Measurements from ENCODE around the gene ITGA2.

The ITGA2 gene

DNA sequence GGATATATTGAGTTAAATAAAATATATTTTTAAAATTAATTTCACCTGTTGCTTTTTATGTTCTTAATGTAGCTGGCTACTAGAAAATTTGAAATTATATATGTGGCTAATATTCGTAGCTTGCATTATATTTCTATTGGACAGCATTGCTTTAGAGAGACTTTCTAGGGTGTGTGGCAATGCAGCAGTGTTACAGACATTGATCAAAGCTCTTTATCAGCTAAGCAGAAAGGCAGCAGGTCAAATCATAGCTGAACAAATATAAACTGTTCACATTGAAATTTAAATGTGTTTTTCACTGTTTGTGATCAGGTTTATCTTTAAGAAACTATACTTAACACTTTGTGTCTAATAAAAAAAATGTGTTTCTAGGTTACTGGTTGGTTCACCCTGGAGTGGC is 52.6 kb downstream of the ITGA2 start:
- H3K4me3 ChIP-seq (replicated peaks; ENCODE audit: low read depth, low read length) = peak overlapping the region; percentile 44
- DNase-seq (ENCODE audit: low read depth) = no peak
- TF ChIP-seq, protein P1, sequence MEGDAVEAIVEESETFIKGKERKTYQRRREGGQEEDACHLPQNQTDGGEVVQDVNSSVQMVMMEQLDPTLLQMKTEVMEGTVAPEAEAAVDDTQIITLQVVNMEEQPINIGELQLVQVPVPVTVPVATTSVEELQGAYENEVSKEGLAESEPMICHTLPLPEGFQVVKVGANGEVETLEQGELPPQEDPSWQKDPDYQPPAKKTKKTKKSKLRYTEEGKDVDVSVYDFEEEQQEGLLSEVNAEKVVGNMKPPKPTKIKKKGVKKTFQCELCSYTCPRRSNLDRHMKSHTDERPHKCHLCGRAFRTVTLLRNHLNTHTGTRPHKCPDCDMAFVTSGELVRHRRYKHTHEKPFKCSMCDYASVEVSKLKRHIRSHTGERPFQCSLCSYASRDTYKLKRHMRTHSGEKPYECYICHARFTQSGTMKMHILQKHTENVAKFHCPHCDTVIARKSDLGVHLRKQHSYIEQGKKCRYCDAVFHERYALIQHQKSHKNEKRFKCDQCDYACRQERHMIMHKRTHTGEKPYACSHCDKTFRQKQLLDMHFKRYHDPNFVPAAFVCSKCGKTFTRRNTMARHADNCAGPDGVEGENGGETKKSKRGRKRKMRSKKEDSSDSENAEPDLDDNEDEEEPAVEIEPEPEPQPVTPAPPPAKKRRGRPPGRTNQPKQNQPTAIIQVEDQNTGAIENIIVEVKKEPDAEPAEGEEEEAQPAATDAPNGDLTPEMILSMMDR (IDR thresholded peaks at IDR 0.05; ENCODE audit: low read length, missing control alignments) = no peak

DNA sequence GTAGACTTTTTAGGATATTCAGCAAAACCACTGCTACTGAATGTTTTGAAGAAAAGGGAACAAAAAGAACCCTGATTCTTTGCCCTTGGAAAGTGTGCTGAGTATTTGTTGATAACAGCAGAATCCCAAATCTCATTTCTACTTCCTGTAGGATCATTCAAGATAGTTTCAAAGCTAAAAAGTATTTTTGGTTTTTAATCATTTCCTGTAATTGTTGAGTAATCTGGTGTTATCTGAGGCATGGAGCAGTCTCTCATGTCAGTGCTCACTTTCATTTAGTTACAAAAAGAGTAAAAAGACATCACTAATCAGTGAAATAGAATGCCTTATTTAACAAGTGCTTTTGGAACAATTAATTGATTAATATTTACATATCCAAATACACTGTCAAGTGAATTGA is 56.1 kb downstream of the ITGA2 start:
- TF ChIP-seq, protein P1 (IDR thresholded peaks at IDR 0.05; ENCODE audit: low read length, missing control alignments) = no peak
- no peak for DNase-seq (ENCODE audit: low read depth)
- no peak overlapping the region for H3K4me3 ChIP-seq (replicated peaks; ENCODE audit: low read depth, low read length)

GRCh38 chr5:53048248-53048647 is 59.1 kb downstream of the ITGA2 start:
- TF ChIP-seq, protein P1 (IDR thresholded peaks at IDR 0.05; ENCODE audit: low read length, missing control alignments) = no peak
- no peak for DNase-seq (ENCODE audit: low read depth)
- H3K4me3 ChIP-seq (replicated peaks; ENCODE audit: low read depth, low read length) = no peak overlapping the region

- no peak overlapping the region for H3K4me3 ChIP-seq (replicated peaks; ENCODE audit: low read depth, low read length)
- TF ChIP-seq, protein P1 (IDR thresholded peaks at IDR 0.05; ENCODE audit: low read length, missing control alignments) = no peak
- no peak for DNase-seq (ENCODE audit: low read depth)
Observed at GRCh38 chr5:53052499-53052898, 63.3 kb downstream of the ITGA2 start.

GRCh38 chr5:53053364-53053763 is 64.2 kb downstream of the ITGA2 start:
- no peak overlapping the region for H3K4me3 ChIP-seq (replicated peaks; ENCODE audit: low read depth, low read length)
- TF ChIP-seq, protein P1 (IDR thresholded peaks at IDR 0.05; ENCODE audit: low read length, missing control alignments) = no peak
- no peak for DNase-seq (ENCODE audit: low read depth)

- TF ChIP-seq, protein P1 (IDR thresholded peaks at IDR 0.05; ENCODE audit: low read length, missing control alignments) = no peak
- H3K4me3 ChIP-seq (replicated peaks; ENCODE audit: low read depth, low read length) = no peak overlapping the region
- no peak for DNase-seq (ENCODE audit: low read depth)
Observed at GRCh38 chr5:53055365-53055764, 66.2 kb downstream of the ITGA2 start.

DNA sequence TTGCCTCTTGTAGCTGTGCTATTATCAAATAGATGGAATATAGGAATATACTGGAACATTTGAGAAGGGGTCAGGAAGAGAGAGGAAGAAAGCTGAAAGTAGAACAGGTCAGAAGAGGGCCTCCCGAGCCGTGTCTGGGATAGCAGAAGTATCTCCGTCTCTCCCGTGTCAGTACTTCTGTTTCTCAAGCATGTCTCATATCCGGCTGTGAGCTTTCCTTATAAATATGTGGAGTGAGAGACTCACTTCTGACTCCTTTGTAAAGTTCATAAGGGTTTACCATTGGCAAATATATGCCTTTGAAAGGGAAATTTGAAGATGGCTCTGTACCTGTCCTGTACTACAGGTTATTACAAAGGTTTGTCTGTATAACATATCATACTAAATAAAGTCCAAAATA is 70.1 kb downstream of the ITGA2 start:
- no peak overlapping the region for H3K4me3 ChIP-seq (replicated peaks; ENCODE audit: low read depth, low read length)
- DNase-seq (ENCODE audit: low read depth) = peak; percentile 38
- TF ChIP-seq, protein P1 (IDR thresholded peaks at IDR 0.05; ENCODE audit: low read length, missing control alignments) = no peak

Measured in fibroblast of pulmonary artery (primary cell).